ENCODE results near the gene NSUN5.

Gene NSUN5

DNA sequence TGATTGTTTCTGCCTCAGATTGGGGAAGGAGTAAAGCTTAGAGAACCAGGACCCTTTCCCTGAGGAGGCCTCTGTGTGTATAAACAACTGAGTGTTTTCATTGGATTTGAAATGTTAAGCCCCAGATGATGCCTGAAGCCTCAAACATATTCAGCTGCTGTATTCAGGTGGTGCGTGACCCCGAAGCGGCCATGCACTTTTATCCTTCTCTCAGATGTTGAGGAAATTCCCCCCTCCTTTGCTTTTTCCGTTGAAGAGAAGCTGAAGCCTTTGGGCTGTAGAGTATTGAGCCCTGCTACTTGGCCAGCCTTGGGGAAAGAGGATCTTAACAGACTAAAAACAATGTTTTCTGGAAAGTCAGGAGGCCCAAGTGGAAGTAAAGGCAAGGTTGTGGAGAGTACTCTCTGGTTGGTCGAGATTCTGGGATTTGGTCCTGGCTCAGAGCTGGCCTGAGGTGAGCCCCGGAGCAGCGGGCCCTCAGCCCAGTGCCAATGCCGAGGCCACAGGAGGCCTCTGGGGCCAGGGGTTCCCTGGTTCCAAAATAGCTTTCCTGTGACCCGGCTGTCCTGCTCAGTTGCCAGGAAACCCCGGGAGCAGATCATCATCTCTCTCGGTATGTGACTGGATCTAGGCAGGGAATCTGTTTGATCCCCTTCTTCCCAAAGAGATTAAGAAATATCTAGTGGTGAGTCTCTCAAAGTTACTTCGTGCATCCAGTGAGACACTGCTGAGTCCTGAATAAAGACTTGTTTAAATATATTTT is 41.9 kb upstream of the NSUN5 start:
- TF ChIP-seq CTCF (IDR thresholded peaks at IDR 0.05; ENCODE audit: borderline replicate concordance, insufficient read depth, low read depth, low read length), result no peak

DNA sequence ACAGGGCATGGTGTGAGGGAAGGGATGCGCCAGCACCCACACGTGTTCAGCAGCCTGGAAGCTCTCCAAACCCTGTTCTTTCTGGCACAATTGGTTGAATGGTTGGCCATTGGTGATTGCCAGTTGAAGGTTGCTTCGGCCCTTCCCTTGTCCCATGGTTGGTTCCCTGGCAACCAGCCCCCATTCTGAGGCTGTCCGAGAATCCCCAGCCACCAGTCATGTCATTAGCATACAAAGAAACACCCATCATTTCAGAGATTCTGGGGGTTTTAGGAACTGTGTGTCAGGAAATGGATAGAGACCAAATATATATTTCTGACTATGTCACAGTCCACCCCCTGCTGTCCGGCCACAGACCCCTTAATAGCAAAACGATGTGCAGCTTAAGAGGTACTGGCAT is 41.1 kb upstream of the NSUN5 start:
- no peak overlapping the region for H3K4me3 ChIP-seq (ENCODE audit: low read depth, low read length)
- no peak for TF ChIP-seq CTCF (IDR thresholded peaks at IDR 0.05; ENCODE audit: borderline replicate concordance, insufficient read depth, low read depth, low read length)

More for the DNA sequence above, 41.9 kb upstream of the NSUN5 start:
- no peak overlapping the region for H3K4me3 ChIP-seq (ENCODE audit: low read depth, low read length)

DNA sequence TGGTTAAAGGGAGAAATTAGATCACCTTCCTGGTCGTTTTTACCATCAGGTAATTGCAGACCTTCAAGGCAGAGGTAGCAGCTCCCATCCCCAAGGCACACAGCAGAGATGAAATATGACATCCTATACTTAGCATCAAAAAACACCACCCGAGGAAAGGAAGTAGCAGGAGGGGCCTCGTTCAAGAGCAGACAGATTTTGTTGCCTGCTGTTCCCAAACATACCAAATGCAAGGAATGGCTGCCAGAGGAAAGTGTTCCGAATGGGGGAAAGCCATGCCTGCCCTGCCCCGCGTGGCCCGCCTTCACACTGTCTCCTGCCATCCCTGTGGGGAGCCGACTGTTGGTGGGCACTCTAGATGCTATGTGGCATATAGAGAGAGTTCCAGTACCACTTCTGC is 37.3 kb upstream of the NSUN5 start:
- TF ChIP-seq CTCF (IDR thresholded peaks at IDR 0.05; ENCODE audit: borderline replicate concordance, insufficient read depth, low read depth, low read length), result no peak
- no peak overlapping the region for H3K4me3 ChIP-seq (ENCODE audit: low read depth, low read length)

GRCh38 chr7:73345538-73345937 is 36.9 kb upstream of the NSUN5 start:
- no peak for TF ChIP-seq CTCF (IDR thresholded peaks at IDR 0.05; ENCODE audit: borderline replicate concordance, insufficient read depth, low read depth, low read length)
- H3K4me3 ChIP-seq (ENCODE audit: low read depth, low read length), result no peak overlapping the region

DNA sequence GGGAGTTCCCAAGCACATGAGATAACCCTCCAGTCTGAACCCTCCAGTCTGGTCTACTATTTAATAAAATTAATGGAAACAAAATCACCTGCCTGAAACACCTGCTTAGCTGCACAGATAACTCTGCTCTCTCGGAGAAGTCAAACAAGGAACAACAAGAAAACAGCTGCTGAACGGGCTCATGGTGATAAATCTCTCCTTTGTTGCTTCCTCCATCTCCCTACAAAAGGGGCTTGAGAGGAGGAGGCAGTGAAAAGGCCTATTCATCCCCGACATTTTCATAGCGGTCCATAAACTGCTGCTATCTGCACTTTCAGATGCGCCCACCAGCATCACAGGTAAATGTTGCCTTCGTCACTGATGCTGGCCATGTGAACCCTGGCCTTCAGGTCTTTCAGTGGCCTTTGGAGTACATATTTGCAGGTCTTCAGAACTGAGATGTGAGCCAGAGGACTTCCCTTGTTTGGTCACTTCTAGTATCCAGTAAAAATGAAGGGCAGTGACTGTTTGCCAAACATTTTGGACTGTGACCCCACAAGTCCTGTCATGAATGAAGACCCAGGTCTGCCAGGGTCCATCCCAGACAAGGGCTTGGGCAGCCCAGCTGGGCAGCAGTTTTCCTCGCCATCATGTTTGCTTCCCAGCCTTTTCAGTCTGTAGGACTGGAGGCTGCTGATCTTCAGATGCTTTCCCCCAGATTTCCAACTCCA is 35.2 kb upstream of the NSUN5 start:
- no peak overlapping the region for H3K4me3 ChIP-seq (ENCODE audit: low read depth, low read length)
- TF ChIP-seq CTCF (IDR thresholded peaks at IDR 0.05; ENCODE audit: borderline replicate concordance, insufficient read depth, low read depth, low read length), result no peak

- no peak overlapping the region for H3K4me3 ChIP-seq (ENCODE audit: low read depth, low read length)
- TF ChIP-seq CTCF (IDR thresholded peaks at IDR 0.05; ENCODE audit: borderline replicate concordance, insufficient read depth, low read depth, low read length), result no peak
Observed at GRCh38 chr7:73342645-73343044, 34.0 kb upstream of the NSUN5 start.

- H3K4me3 ChIP-seq (ENCODE audit: low read depth, low read length), result no peak overlapping the region
- no peak for TF ChIP-seq CTCF (IDR thresholded peaks at IDR 0.05; ENCODE audit: borderline replicate concordance, insufficient read depth, low read depth, low read length)
Observed at GRCh38 chr7:73341877-73342276, 33.3 kb upstream of the NSUN5 start.
